HG03039 (cell line): Measurements from ENCODE around the gene CETP.
"Not testable (repeated sequence)": the region's sequence is repeated elsewhere in the genome, so short reads cannot be mapped to it uniquely, and the experiment has no call there.

Experiments
- ATAC-seq: cut with Tn5 transposase; IDR thresholded peaks from one replicate; pipeline ENCODE4 v1.9.1; 2021; ENCODE audit warnings: mild to moderate bottlenecking, moderate library complexity; ENCODE audit not compliant: unreplicated experiment

CETP gene

GRCh38 chr16:56994311-56994710, 32.6 kb downstream of the CETP start:
- ATAC-seq = no peak

GRCh38 chr16:56995136-56995805, 33.5 kb downstream of the CETP start:
- no peak for ATAC-seq

GRCh38 chr16:56997264-56997663, 35.5 kb downstream of the CETP start:
- no peak for ATAC-seq

- no peak for ATAC-seq
Observed at GRCh38 chr16:56997931-56998330, 36.2 kb downstream of the CETP start.

GRCh38 chr16:56998352-56998751, 36.6 kb downstream of the CETP start:
- no peak for ATAC-seq

GRCh38 chr16:56998861-56999260, 37.1 kb downstream of the CETP start:
- ATAC-seq = no peak

GRCh38 chr16:56999409-57000270, 37.9 kb downstream of the CETP start:
- no peak for ATAC-seq

GRCh38 chr16:57000271-57001025, 38.7 kb downstream of the CETP start:
- ATAC-seq = no peak

- no peak for ATAC-seq
Observed at GRCh38 chr16:57001026-57001679, 39.4 kb downstream of the CETP start.

GRCh38 chr16:57003439-57004386, 42.0 kb downstream of the CETP start:
- ATAC-seq = no peak

- no peak for ATAC-seq
Observed at GRCh38 chr16:57004387-57005250, 42.9 kb downstream of the CETP start.

- ATAC-seq = not testable (repeated sequence)
Observed at GRCh38 chr16:57005597-57005996, 43.8 kb downstream of the CETP start.

GRCh38 chr16:57007050-57007449, 45.3 kb downstream of the CETP start:
- ATAC-seq = no peak

GRCh38 chr16:57007530-57007929, 45.8 kb downstream of the CETP start:
- ATAC-seq = no peak

GRCh38 chr16:57008440-57008839, 46.7 kb downstream of the CETP start:
- no peak for ATAC-seq

- ATAC-seq = no peak
Observed at GRCh38 chr16:57009643-57010170, 48.0 kb downstream of the CETP start.

- no peak for ATAC-seq
Observed at GRCh38 chr16:57012353-57012752, 50.6 kb downstream of the CETP start.

GRCh38 chr16:57013229-57013628, 51.5 kb downstream of the CETP start:
- no peak for ATAC-seq

- ATAC-seq = no peak
Observed at GRCh38 chr16:57013902-57014301, 52.2 kb downstream of the CETP start.
